Ascending aorta (tissue), 2 donors: ENCODE data around the gene SEC61A2. TPM values are rescaled to one million over a fixed set of nuclear protein-coding genes. Genes with fewer than 3 reads are reported as not detected.
"Not testable (repeated sequence)": the region's sequence is repeated elsewhere in the genome, so short reads cannot be mapped to it uniquely, and the experiment has no call there.

ENCODE experiments used
- DNase-seq, 2 donors: peaks; one replicate each; pipeline ENCODE4 v3.0.0-alpha.2; 2019; ENCODE audit warnings: low spot score in 2 of 2
- H3K27ac ChIP-seq, 2 donors: fragments of 200-600 bp; sonication (generic); one replicate each; pipeline ENCODE4 v1.5.1; 2016 to 2017; ENCODE audit warnings: mild to moderate bottlenecking in 1 of 2
- H3K27me3 ChIP-seq: fragments of 200-600 bp; sonication (generic); one replicate; pipeline ENCODE4 v1.5.1; 2017
- H3K36me3 ChIP-seq, 2 donors: fragments of 200-600 bp; sonication (generic); one replicate each; pipeline ENCODE4 v1.5.1; 2016
- H3K4me1 ChIP-seq, 2 donors: fragments of 200-600 bp; sonication (generic); one replicate each; pipeline ENCODE4 v1.5.1; 2016 to 2017; ENCODE audit warnings: mild to moderate bottlenecking in 1 of 2
- H3K4me3 ChIP-seq, 2 donors: fragments of 200-600 bp; sonication (generic); one replicate each; pipeline ENCODE4 v1.5.1; 2016 to 2017; ENCODE audit warnings: mild to moderate bottlenecking in 1 of 2
- H3K9me3 ChIP-seq, 2 donors: fragments of 200-600 bp; sonication (generic); one replicate each; pipeline ENCODE4 v1.5.1; 2016
- CTCF ChIP-seq, 3 experiments: fragments of 200-600 bp in 2 of 3; fragments of 450-650 bp in 1 of 3; sonication (generic) in 2 of 3; IDR thresholded peaks; one replicate each; pipeline ENCODE4 v1.5.1; 2016 to 2019; ENCODE audit warnings: antibody characterized with exemption in 3 of 3, mild to moderate bottlenecking in 1 of 3, moderate library complexity in 1 of 3
- intact Hi-C: fragments of 100-400 bp; cut with DNase I; formaldehyde crosslinking; loops from one replicate; pipeline ENCODE4 v1.15.1; 2023
- total RNA-seq: library from RNA; depleted of rRNA; stranded (reverse); fragments of >200 nt; gene quantifications from one replicate; pipeline ENCODE4 v1.1.0, GENCODE V29; 2016

Gene SEC61A2
- total RNA-seq, 1 donor from 2014 or later: 1.9 TPM

DNA sequence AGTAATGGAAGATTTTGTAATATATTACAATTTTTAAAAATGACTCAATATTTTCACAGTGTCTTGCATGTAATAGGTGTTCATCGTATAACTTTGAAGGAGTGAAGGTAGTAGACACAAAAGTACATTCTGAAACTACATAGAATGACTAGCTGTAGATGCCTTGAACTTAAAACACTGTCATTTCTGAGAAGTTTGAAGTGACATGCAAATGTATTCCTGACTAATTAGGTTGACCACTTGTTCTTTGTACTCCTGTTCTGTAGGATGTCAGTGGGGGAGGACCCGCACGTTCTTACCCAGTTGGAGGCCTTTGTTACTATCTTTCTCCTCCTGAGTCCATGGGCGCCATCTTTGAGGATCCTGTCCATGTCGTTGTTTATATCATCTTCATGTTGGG, 31.2 kb downstream of the SEC61A2 start:
- TF ChIP-seq CTCF (IDR thresholded peaks at IDR 0.05): no peak
- Histone ChIP-seq H3K27ac (no peak overlapping the region), H3K4me1 (no peaks in the 10 kb centered on the region), H3K36me3 (peaks cover 46 to 71% of the 10 kb centered on the region in 2 donors), H3K9me3 (no peaks in the 10 kb centered on the region), H3K4me3 (no peak overlapping the region), H3K27me3 (no peaks in the 10 kb centered on the region)
- intact Hi-C loops: no loop called here
- DNase-seq: no peak

DNA sequence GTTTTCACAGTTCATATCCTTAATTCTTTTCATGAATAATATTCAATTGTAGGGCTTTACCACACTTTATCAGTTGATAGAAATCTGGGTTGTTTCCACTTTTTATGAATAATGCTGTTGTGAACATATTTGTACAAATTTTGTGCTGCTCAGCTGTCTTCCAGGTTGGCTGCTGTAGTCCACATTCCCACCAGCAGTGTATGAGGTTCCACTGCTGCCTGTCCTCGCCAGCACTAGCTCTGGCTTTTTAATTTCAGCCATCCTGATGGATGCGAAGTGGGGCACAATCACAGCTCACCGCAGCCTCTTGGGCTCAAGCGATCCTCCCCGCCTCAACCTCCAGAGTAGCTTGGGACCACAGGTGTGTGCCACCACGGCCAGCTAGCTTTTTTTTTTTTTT, 33.5 kb downstream of the SEC61A2 start:
- Histone ChIP-seq H3K9me3 (no peaks in the 10 kb centered on the region), H3K27ac (no peak overlapping the region), H3K27me3 (no peaks in the 10 kb centered on the region), H3K4me1 (no peaks in the 10 kb centered on the region), H3K36me3 (peaks cover 58 to 78% of the 10 kb centered on the region in 2 donors), H3K4me3 (no peak overlapping the region)
- no peak for TF ChIP-seq CTCF (IDR thresholded peaks at IDR 0.05)
- intact Hi-C loops: no loop called here
- no peak for DNase-seq

GRCh38 chr10:12164085-12164484, 34.6 kb downstream of the SEC61A2 start:
- Histone ChIP-seq H3K27ac (no peak overlapping the region), H3K36me3 (peaks cover 59 to 80% of the 10 kb centered on the region in 2 donors), H3K27me3 (no peaks in the 10 kb centered on the region), H3K4me3 (no peak overlapping the region), H3K9me3 (no peaks in the 10 kb centered on the region), H3K4me1 (no peaks in the 10 kb centered on the region)
- intact Hi-C loops: no loop called here
- TF ChIP-seq CTCF (IDR thresholded peaks at IDR 0.05): no peak
- DNase-seq: no peak

DNA sequence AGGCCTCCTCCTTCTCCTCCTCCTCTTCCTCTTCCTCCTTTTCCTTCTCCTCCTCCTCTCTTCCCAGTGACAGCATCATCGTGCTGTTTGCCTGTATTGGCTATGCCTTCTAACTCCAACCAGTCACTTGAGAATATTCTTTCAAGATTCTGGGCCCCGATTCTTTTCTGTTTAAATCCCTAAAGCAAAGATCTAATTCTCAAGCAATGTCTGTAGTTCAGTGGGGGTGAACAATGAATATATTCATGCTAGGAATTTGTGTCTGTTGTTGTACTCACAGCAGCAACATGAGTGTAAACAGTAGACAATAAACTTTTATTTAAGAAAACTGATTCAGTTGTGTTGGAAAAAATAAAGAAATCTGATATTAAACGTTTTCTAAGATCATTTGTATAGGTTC, 35.6 kb downstream of the SEC61A2 start:
- H3K36me3 ChIP-seq: peaks cover 60 to 83% of the 10 kb centered on the region in 2 donors
- no peak for TF ChIP-seq CTCF (IDR thresholded peaks at IDR 0.05)
- H3K27me3 ChIP-seq: no peaks in the 10 kb centered on the region
- no peak overlapping the region for H3K27ac ChIP-seq
- no peaks in the 10 kb centered on the region for H3K4me1 ChIP-seq
- no peaks in the 10 kb centered on the region for H3K9me3 ChIP-seq
- DNase-seq: no peak
- no peak overlapping the region for H3K4me3 ChIP-seq
- intact Hi-C loops: no loop called here

- no peak for TF ChIP-seq CTCF (IDR thresholded peaks at IDR 0.05)
- Histone ChIP-seq H3K27ac (no peak overlapping the region), H3K36me3 (peaks cover 64 to 86% of the 10 kb centered on the region in 2 donors), H3K27me3 (no peaks in the 10 kb centered on the region), H3K9me3 (no peaks in the 10 kb centered on the region), H3K4me3 (no peak overlapping the region), H3K4me1 (no peaks in the 10 kb centered on the region)
- intact Hi-C loops: no loop called here
- no peak for DNase-seq
Observed at GRCh38 chr10:12165999-12166775, 36.7 kb downstream of the SEC61A2 start.

DNA sequence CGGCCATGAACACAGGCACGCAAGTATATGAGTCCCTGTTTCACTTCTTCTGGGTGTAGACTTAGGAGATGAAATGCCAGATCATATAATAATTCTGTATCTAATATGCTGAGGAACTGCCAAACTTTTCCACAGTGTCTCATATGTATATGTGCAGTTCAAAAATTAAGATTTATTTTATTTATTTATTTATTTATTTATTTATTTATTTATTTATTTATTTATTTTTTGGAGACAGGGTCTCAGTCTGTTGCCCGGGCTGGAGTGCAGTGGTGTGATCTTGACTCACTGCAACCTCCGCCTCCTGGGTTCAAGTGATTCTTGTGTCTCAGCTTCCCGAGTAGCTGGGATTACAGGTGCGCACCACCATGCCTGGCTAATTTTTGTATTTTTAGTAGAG, 42.0 kb downstream of the SEC61A2 start:
- H3K4me1 ChIP-seq, DNase-seq, H3K27me3 ChIP-seq, H3K4me3 ChIP-seq, H3K9me3 ChIP-seq, H3K27ac ChIP-seq, intact Hi-C loops: not testable (repeated sequence)
- H3K36me3 ChIP-seq: peaks cover 72 to 97% of the 10 kb centered on the region in 2 donors
